Smooth muscle cell (in vitro differentiated cells): Measurements from ENCODE around the gene MAST4. TPM values are rescaled to one million over a fixed set of nuclear protein-coding genes. Genes with fewer than 3 reads are reported as not detected.

Experiments
- DNase-seq: peaks from one replicate; lab custom pipeline; 2025; ENCODE audit not compliant: unreplicated experiment; lab: John Stamatoyannopoulos, UW
- H2AFZ ChIP-seq: fragments of 200-600 bp; sonication (generic); 2 replicates; pipeline ENCODE4 v1.6.0; 2016; ENCODE audit warnings: antibody characterized with exemption, low read depth, mild to moderate bottlenecking
- H3F3A ChIP-seq: fragments of 200-600 bp; sonication (generic); 2 replicates; pipeline ENCODE4 v1.6.0; 2017; ENCODE audit warnings: antibody characterized with exemption, low read depth
- H3K27ac ChIP-seq: fragments of 200-600 bp; sonication (generic); 2 replicates; pipeline ENCODE4 v1.5.1; 2016; ENCODE audit warnings: low read depth, mild to moderate bottlenecking
- H3K27me3 ChIP-seq: fragments of 200-600 bp; sonication (generic); 2 replicates; pipeline ENCODE4 v1.6.1; 2016; ENCODE audit warnings: low read depth, mild to moderate bottlenecking
- H3K36me3 ChIP-seq: fragments of 200-600 bp; sonication (generic); 2 replicates; pipeline ENCODE4 v1.5.1; 2016; ENCODE audit warnings: low read depth
- H3K4me1 ChIP-seq: fragments of 200-600 bp; sonication (generic); 2 replicates; pipeline ENCODE4 v1.5.1; 2016; ENCODE audit warnings: low read depth
- H3K4me2 ChIP-seq: fragments of 200-600 bp; sonication (generic); 2 replicates; pipeline ENCODE4 v1.6.0; 2016; ENCODE audit warnings: mild to moderate bottlenecking
- H3K4me3 ChIP-seq: fragments of 200-600 bp; sonication (generic); 2 replicates; pipeline ENCODE4 v1.5.1; 2016; ENCODE audit warnings: mild to moderate bottlenecking
- H3K79me2 ChIP-seq: fragments of 200-600 bp; sonication (generic); 2 replicates; pipeline ENCODE4 v1.6.0; 2016; ENCODE audit warnings: low read depth, mild to moderate bottlenecking
- H3K9ac ChIP-seq: fragments of 200-600 bp; sonication (generic); 2 replicates; pipeline ENCODE4 v1.6.0; 2016; ENCODE audit warnings: low read depth
- H3K9me3 ChIP-seq: fragments of 200-600 bp; sonication (generic); replicated peaks from 2 replicates; pipeline ENCODE4 v1.5.1; 2016; ENCODE audit warnings: low read depth
- H4K20me1 ChIP-seq: fragments of 200-600 bp; sonication (generic); 2 replicates; pipeline ENCODE4 v1.6.0; 2016; ENCODE audit warnings: low read depth
- CTCF ChIP-seq: fragments of 200-600 bp; sonication (generic); IDR thresholded peaks from 2 replicates; pipeline ENCODE4 v1.5.1; 2017; ENCODE audit warnings: borderline replicate concordance, mild to moderate bottlenecking, antibody characterized with exemption; ENCODE audit not compliant: insufficient read depth, poor library complexity, severe bottlenecking
- WGBS: methylation state at CpG from one replicate; pipeline ENCODE4 v1.1.7; 2016; ENCODE audit warnings: low lambda C conversion rate; 5-methylcytosine and 5-hydroxymethylcytosine counted together
- polyA plus RNA-seq: library from polyadenylated mRNA; unstranded; fragments of >200 nt; fragmentation: Nextera tagmentation; extraction: Ambion mirVana; gene quantifications from 2 replicates; pipeline ENCODE4 v1.2.1, GENCODE V29; 2016
- total RNA-seq: library from RNA; depleted of rRNA; stranded (reverse); fragments of >200 nt; gene quantifications from 2 replicates; pipeline ENCODE4 v1.2.3, GENCODE V29; 2014

MAST4 gene
- total and polyA plus RNA-seq, 2 experiments from 2014 or later = 6.3 to 24.0 TPM

DNA sequence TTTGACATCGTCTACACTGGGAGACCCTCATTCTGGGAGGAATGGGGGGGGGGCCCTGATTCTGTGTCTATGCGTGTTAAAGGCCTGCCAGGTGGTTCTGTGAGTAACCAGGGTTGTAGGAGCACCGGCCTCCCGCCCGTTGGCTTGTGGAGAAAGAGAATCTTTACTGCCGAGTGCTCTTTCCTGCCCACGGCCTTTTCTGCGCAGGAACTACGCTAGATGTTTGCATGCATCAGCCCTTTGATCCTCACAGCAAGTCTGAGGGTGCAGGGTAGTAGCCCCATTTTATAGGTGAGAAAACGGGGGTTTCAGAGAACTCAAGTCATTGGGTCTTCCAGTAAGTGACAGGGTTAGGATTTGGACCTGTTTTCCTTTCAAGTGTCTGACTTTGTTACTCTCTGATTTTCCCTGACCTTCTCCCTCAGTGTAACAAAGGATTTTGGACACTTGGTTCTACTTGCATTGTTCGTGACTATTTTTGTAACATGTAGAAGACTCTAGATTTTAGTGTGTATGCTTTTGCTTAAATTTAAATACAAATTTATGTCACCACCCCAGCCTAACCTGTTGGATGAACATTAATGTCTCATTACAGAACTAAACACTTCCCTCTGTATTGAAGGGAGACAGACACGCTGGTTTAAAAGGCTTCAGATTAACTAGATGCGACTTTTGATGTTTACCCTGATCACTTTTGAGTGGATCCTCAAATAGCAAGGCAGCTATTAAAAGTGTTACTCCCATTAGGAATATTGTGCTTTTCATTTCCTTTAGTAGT, 22.0 kb downstream of the MAST4 start:
- Histone ChIP-seq H3K79me2 (no peaks in the 10 kb centered on the region), H3K4me2 (no peak overlapping the region), H3K27ac (no peak overlapping the region), H3K4me1 (no peaks in the 10 kb centered on the region), H3K9me3 (no peaks in the 10 kb centered on the region), H3F3A (no peaks in the 10 kb centered on the region), H4K20me1 (no peaks in the 10 kb centered on the region), H3K4me3 (no peak overlapping the region), H3K27me3 (no peaks in the 10 kb centered on the region), H3K36me3 (no peaks in the 10 kb centered on the region), H2AFZ (no peak overlapping the region), H3K9ac (no peak overlapping the region)
- no peak for TF ChIP-seq CTCF
- DNase-seq = no peak
- 85% methylated on average over 13 of the region's 13 CpGs for WGBS

- H4K20me1 ChIP-seq = no peaks in the 10 kb centered on the region
- 91% methylated on average over 1 of the region's 1 CpG for WGBS
- TF ChIP-seq CTCF = no peak
- no peak overlapping the region for H3K4me2 ChIP-seq
- H3K9ac ChIP-seq = no peak overlapping the region
- no peaks in the 10 kb centered on the region for H3K36me3 ChIP-seq
- no peaks in the 10 kb centered on the region for H3K27me3 ChIP-seq
- H3K4me3 ChIP-seq = no peak overlapping the region
- no peak overlapping the region for H3K27ac ChIP-seq
- DNase-seq = no peak
- H3F3A ChIP-seq = no peaks in the 10 kb centered on the region
- no peaks in the 10 kb centered on the region for H3K4me1 ChIP-seq
- no peaks in the 10 kb centered on the region for H3K9me3 ChIP-seq
- no peak overlapping the region for H2AFZ ChIP-seq
- H3K79me2 ChIP-seq = no peaks in the 10 kb centered on the region
Measured at GRCh38 chr5:66620711-66621110, 24.5 kb downstream of the MAST4 start.

DNA sequence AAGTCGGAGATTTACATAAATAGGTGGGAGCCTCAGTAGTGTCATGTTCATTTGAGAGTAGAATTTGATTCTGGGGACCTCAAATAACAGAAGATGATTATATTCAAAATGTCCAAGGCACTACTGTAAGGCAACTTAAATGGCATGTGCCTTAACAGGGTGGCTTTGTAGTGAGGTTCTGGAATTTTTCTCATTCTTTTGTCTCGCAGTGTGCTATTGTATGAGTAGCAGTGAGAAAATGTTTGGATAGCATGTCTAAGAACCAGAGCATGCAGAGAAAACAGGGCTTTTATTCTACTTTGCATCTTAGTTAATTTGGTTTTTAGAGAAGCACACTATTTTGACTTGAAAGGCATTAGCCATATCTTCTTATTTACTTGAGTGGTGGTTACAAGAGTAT, 25.0 kb downstream of the MAST4 start:
- no peak overlapping the region for H3K9ac ChIP-seq
- H3K4me1 ChIP-seq = no peaks in the 10 kb centered on the region
- H2AFZ ChIP-seq = no peak overlapping the region
- H3K36me3 ChIP-seq = no peaks in the 10 kb centered on the region
- H3K79me2 ChIP-seq = no peaks in the 10 kb centered on the region
- H3K9me3 ChIP-seq = no peaks in the 10 kb centered on the region
- H3K4me3 ChIP-seq = no peak overlapping the region
- no peaks in the 10 kb centered on the region for H4K20me1 ChIP-seq
- no peak overlapping the region for H3K27ac ChIP-seq
- no peak for DNase-seq
- H3K4me2 ChIP-seq = no peak overlapping the region
- no peaks in the 10 kb centered on the region for H3F3A ChIP-seq
- WGBS = 42% methylated on average over 2 of the region's 2 CpGs
- no peak for TF ChIP-seq CTCF
- H3K27me3 ChIP-seq = no peaks in the 10 kb centered on the region

DNA sequence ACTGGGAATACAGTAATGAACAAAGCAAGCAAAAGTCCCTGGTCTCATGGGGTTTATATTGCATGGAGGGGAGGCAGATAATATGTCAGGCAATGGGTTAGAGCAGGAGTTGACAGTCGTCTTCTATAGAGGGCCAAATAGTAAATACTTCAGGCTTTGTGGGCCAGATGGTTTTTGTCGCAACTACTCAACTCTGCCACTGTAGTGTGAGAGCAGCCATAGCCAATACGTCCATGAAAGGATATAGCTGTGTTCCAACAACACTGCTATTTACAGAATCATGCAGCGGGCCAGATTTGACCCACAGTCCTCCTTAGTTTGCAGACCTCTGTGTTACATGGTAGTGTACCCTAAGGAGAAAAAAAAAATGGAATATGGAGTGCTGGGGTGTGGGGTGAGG, 25.5 kb downstream of the MAST4 start:
- no peak overlapping the region for H2AFZ ChIP-seq
- 84% methylated on average over 4 of the region's 4 CpGs for WGBS
- no peaks in the 10 kb centered on the region for H3K9me3 ChIP-seq
- H3K9ac ChIP-seq = no peak overlapping the region
- H3K27ac ChIP-seq = no peak overlapping the region
- H3K4me1 ChIP-seq = no peaks in the 10 kb centered on the region
- no peaks in the 10 kb centered on the region for H3K79me2 ChIP-seq
- TF ChIP-seq CTCF = no peak
- H3K4me2 ChIP-seq = no peak overlapping the region
- H3K4me3 ChIP-seq = no peak overlapping the region
- no peak for DNase-seq
- H3K36me3 ChIP-seq = no peaks in the 10 kb centered on the region
- no peaks in the 10 kb centered on the region for H3F3A ChIP-seq
- no peaks in the 10 kb centered on the region for H3K27me3 ChIP-seq
- H4K20me1 ChIP-seq = no peaks in the 10 kb centered on the region
